Adrenal gland (tissue), 12 donors: ENCODE measurements around the gene PLXNA4. TPM values are rescaled to one million over a fixed set of nuclear protein-coding genes. Genes with fewer than 3 reads are reported as not detected.
A peak's percentile ranks its signal among the peaks of the same experiment; 100 is the strongest.

Source experiments
- DNase-seq, 7 donors: peaks; one replicate each; pipeline ENCODE4 v3.0.0-alpha.2; 2019 to 2020
- H3K27ac ChIP-seq, 5 donors: fragments of 200-600 bp; sonication (generic) in 4 of 5; 1 replicate in 3 of 5; 2 replicates in 2 of 5; pipeline versions ENCODE4 v1.5.1 to v1.8.0; 2016 to 2020; ENCODE audit warnings: mild to moderate bottlenecking in 1 of 5
- H3K27me3 ChIP-seq: fragments of 200-600 bp; 2 replicates; pipeline ENCODE4 v1.8.0; 2021
- H3K36me3 ChIP-seq, 2 donors: fragments of 200-600 bp; replicated peaks in 1 of 2; 1 replicate in 1 of 2; 2 replicates in 1 of 2; pipeline versions ENCODE4 v1.5.1 to v1.8.0; 2018 to 2022
- H3K4me1 ChIP-seq, 2 donors: fragments of 200-600 bp; replicated peaks in 1 of 2; 1 replicate in 1 of 2; 2 replicates in 1 of 2; pipeline versions ENCODE4 v1.5.1 to v1.8.0; 2018 to 2021
- H3K4me3 ChIP-seq, 4 donors: fragments of 200-600 bp; sonication (generic) in 3 of 4; one replicate each; pipeline ENCODE4 v1.5.1; 2016 to 2018
- H3K9me3 ChIP-seq, 3 donors: fragments of 200-600 bp; sonication (generic) in 1 of 3; replicated peaks in 1 of 3; 1 replicate in 2 of 3; 2 replicates in 1 of 3; pipeline versions ENCODE4 v1.5.1 to v1.8.0; 2016 to 2021
- CTCF ChIP-seq, 6 experiments: fragments of 450-650 bp in 4 of 6; fragments of 200-600 bp in 2 of 6; sonication (generic) in 1 of 6; IDR thresholded peaks; 1 replicate in 5 of 6; 2 replicates in 1 of 6; pipeline versions ENCODE4 v1.5.1 to v1.8.0; 2016 to 2021; ENCODE audit warnings: antibody characterized with exemption in 6 of 6, mild to moderate bottlenecking in 2 of 6, moderate library complexity in 1 of 6
- POLR2A ChIP-seq, 2 donors: fragments of 450-650 bp; IDR thresholded peaks; one replicate each; pipeline ENCODE4 v1.6.1; 2017; ENCODE audit warnings: antibody characterized with exemption in 2 of 2, mild to moderate bottlenecking in 2 of 2, moderate library complexity in 1 of 2
- WGBS, 4 donors: extraction: QIAGEN DNeasy Blood & Tissue Kit in 2 of 4; methylation state at CpG; one replicate each; pipeline versions ENCODE4 v1.1.5 to v1.1.7; 2013 to 2017; 5-methylcytosine and 5-hydroxymethylcytosine counted together
- intact Hi-C, 2 donors: fragments of 100-400 bp; cut with DNase I; formaldehyde crosslinking; loops; one replicate each; pipeline versions ENCODE4 v1.14.1 to v1.15.0; 2022 to 2023
- polyA plus RNA-seq, 3 donors: library from polyadenylated mRNA; stranded (reverse); fragments of 200-250 nt in 2 of 3; fragments of 350-450 nt in 1 of 3; fragmentation: Illumina TruSeq in 1 of 3; extraction: RNeasy Lipid Tissue Mini Kit (QIAGEN cat#74804) in 1 of 3; gene quantifications; one replicate each; pipeline ENCODE4 v1.2.3, GENCODE V29; 2013 to 2014
- total RNA-seq, 9 donors: library from RNA; depleted of rRNA in 4 of 9; stranded (reverse); fragments of >200 nt in 4 of 9; fragments of 120-200 nt in 1 of 9; fragmentation: NEBNext Ultra II Directional in 1 of 9; extraction: Animal tissue kit (Norgen Biotek cat#: 25700) in 1 of 9; gene quantifications; one replicate each; pipeline versions ENCODE4 v1.1.0 to v1.2.4, GENCODE V29; 2013 to 2023
- donor health status: healthy with polysubstance abuse.
- donor health status: Bipolar disorder and iron deficiency.
- donor health status: DM: yes; HTN: yes; CAD: no.
- donor health status: DM: no; HTN: no; CAD: no.
- donor health status: DM: no; HTN: no; CAD: no.
- donor health status: DM: yes; HTN: yes; CAD: no.

The PLXNA4 gene
- total and polyA plus RNA-seq, 12 donors = 0.99 to 10.7 (median 3.6) TPM

- H3K36me3 ChIP-seq = no peaks in the 10 kb centered on the region
- H3K4me3 ChIP-seq = no peak overlapping the region
- TF ChIP-seq POLR2A (IDR thresholded peaks at IDR 0.05) = no peak
- TF ChIP-seq CTCF (IDR thresholded peaks at IDR 0.05) = no peak
- H3K9me3 ChIP-seq = no peaks in the 10 kb centered on the region
- intact Hi-C loops = no loop called here
- no peak for DNase-seq
- no peaks in the 10 kb centered on the region for H3K4me1 ChIP-seq
- WGBS, 4 donors = 51 to 72% (median 63%) methylated on average over 6 of the region's 6 CpGs
- H3K27ac ChIP-seq = no peak overlapping the region
- H3K27me3 ChIP-seq = peaks cover 2% of the 10 kb centered on the region
Observed at GRCh38 chr7:132300599-132301277, 275.5 kb downstream of the PLXNA4 start.

- intact Hi-C loops = no loop called here
- Histone ChIP-seq H3K4me1 (no peaks in the 10 kb centered on the region), H3K27ac (no peak overlapping the region), H3K4me3 (no peak overlapping the region), H3K36me3 (no peaks in the 10 kb centered on the region), H3K9me3 (no peaks in the 10 kb centered on the region), H3K27me3 (no peaks in the 10 kb centered on the region)
- TF ChIP-seq POLR2A (IDR thresholded peaks at IDR 0.05) (no peak), CTCF (IDR thresholded peaks at IDR 0.05) (no peak)
- WGBS, 4 donors = 46 to 57% (median 50%) methylated on average over 4 of the region's 4 CpGs
- DNase-seq = peak in 2 of 7 donors; percentile 6 to 17
Observed at GRCh38 chr7:132298790-132299189, 277.5 kb downstream of the PLXNA4 start.

GRCh38 chr7:132296820-132297219 lies 279.4 kb downstream of the PLXNA4 start:
- no peak for DNase-seq
- Histone ChIP-seq H3K36me3 (no peaks in the 10 kb centered on the region), H3K4me1 (no peaks in the 10 kb centered on the region), H3K9me3 (no peaks in the 10 kb centered on the region), H3K4me3 (no peak overlapping the region), H3K27ac (no peak overlapping the region), H3K27me3 (no peaks in the 10 kb centered on the region)
- intact Hi-C loops = no loop called here
- 72 to 88% (median 80%) methylated on average over 5 to 8 of the region's 8 CpGs for WGBS, 4 donors
- no peak for TF ChIP-seq CTCF (IDR thresholded peaks at IDR 0.05)
- TF ChIP-seq POLR2A (IDR thresholded peaks at IDR 0.05) = no peak

- Histone ChIP-seq H3K27ac (no peak overlapping the region), H3K4me3 (no peak overlapping the region), H3K27me3 (no peaks in the 10 kb centered on the region), H3K36me3 (no peaks in the 10 kb centered on the region), H3K9me3 (no peaks in the 10 kb centered on the region), H3K4me1 (no peaks in the 10 kb centered on the region)
- intact Hi-C loops = no loop called here
- WGBS, 4 donors = 48 to 66% (median 57%) methylated on average over 3 of the region's 3 CpGs
- no peak for DNase-seq
- no peak for TF ChIP-seq CTCF (IDR thresholded peaks at IDR 0.05)
- no peak for TF ChIP-seq POLR2A (IDR thresholded peaks at IDR 0.05)
Observed at GRCh38 chr7:132295175-132295574, 281.1 kb downstream of the PLXNA4 start.
